Activated T-cell treated with anti-CD3 and anti-CD28 coated beads, Interleukin-2, amount 50 U/mL, for 48 hours (primary cell): ENCODE data around the gene TMIGD3.

Source experiments
- DNase-seq, 2 experiments: peaks; one replicate each; pipeline ENCODE4 v3.0.0-alpha.2; 2020

TMIGD3 gene

GRCh38 chr1:111474521-111474920 is 28.9 kb downstream of the TMIGD3 start:
- DNase-seq, result no peak

GRCh38 chr1:111474106-111474505 is 29.3 kb downstream of the TMIGD3 start:
- no peak for DNase-seq

- no peak for DNase-seq
These were observed 31.9 kb downstream of the TMIGD3 start for GRCh38 chr1:111471538-111471937.

GRCh38 chr1:111471012-111471411 is 32.4 kb downstream of the TMIGD3 start:
- DNase-seq, result peak; percentile 61 to 66

- no peak for DNase-seq
These were observed 32.8 kb downstream of the TMIGD3 start for GRCh38 chr1:111470596-111470995.

GRCh38 chr1:111469539-111469938 is 33.9 kb downstream of the TMIGD3 start:
- no peak for DNase-seq

- no peak for DNase-seq
These were observed 34.7 kb downstream of the TMIGD3 start for GRCh38 chr1:111468717-111469100.

GRCh38 chr1:111467865-111468716 is 35.3 kb downstream of the TMIGD3 start:
- no peak for DNase-seq

- no peak for DNase-seq
These were observed 37.0 kb downstream of the TMIGD3 start for GRCh38 chr1:111466480-111466879.

GRCh38 chr1:111465754-111466153 is 37.7 kb downstream of the TMIGD3 start:
- no peak for DNase-seq

- no peak for DNase-seq
These were observed 40.3 kb downstream of the TMIGD3 start for GRCh38 chr1:111463029-111463683.

GRCh38 chr1:111462370-111463028 is 40.9 kb downstream of the TMIGD3 start:
- no peak for DNase-seq

GRCh38 chr1:111461765-111462164 is 41.7 kb downstream of the TMIGD3 start:
- DNase-seq, result no peak

- no peak for DNase-seq
These were observed 47.8 kb downstream of the TMIGD3 start for GRCh38 chr1:111455642-111456031.

- no peak for DNase-seq
These were observed 48.4 kb downstream of the TMIGD3 start for GRCh38 chr1:111454859-111455641.

GRCh38 chr1:111453706-111454105 is 49.7 kb downstream of the TMIGD3 start:
- DNase-seq, result no peak

GRCh38 chr1:111452581-111452980 is 50.9 kb downstream of the TMIGD3 start:
- DNase-seq, result no peak

- DNase-seq, result no peak
These were observed 53.2 kb downstream of the TMIGD3 start for GRCh38 chr1:111450185-111450584.

GRCh38 chr1:111449703-111450017 is 53.8 kb downstream of the TMIGD3 start:
- no peak for DNase-seq

GRCh38 chr1:111448918-111449702 is 54.3 kb downstream of the TMIGD3 start, which contains the start of the genes ATP5PB and WDR77:
Gene ATP5PB (plus strand): TSS chr1:111449464. CDS start chr1:111449542, 78 bp downstream.
Gene WDR77 (minus strand): TSS chr1:111449256. CDS start chr1:111449169, 87 bp downstream.
- peak; percentile 87 to 91 for DNase-seq

GRCh38 chr1:111448482-111448917 is 54.9 kb downstream of the TMIGD3 start:
- DNase-seq, result peak; percentile 58 to 60
